K562 (cell line): Measurements from ENCODE around the gene UPF1. TPM values are rescaled to one million over a fixed set of nuclear protein-coding genes. Genes with fewer than 3 reads are reported as not detected.

Experiments used
- ASH1L ChIP-seq: fragments of 450-650 bp; IDR thresholded peaks from 2 replicates; pipeline ENCODE4 v1.6.1; 2018; ENCODE audit warnings: borderline replicate concordance, mild to moderate bottlenecking, low read depth; ENCODE audit not compliant: partially characterized antibody
- CCAR2 ChIP-seq: fragments of 200-400 bp; formaldehyde crosslinking; IDR thresholded peaks from 2 replicates; pipeline ENCODE4 v1.6.1; 2017; ENCODE audit warnings: mild to moderate bottlenecking, low read depth, low read length
- ESRRA ChIP-seq: fragments of 450-650 bp; IDR thresholded peaks from 2 replicates; pipeline ENCODE4 v1.6.1; 2014; ENCODE audit warnings: low read depth, mild to moderate bottlenecking, moderate library complexity, borderline replicate concordance
- FOXJ3 ChIP-seq: sonication (generic); formaldehyde crosslinking; IDR thresholded peaks from 2 replicates; pipeline ENCODE4 v1.4.0; 2020; ENCODE audit warnings: mild to moderate bottlenecking, missing genetic modification reagents
- GTF3C2 ChIP-seq: IDR thresholded peaks from 3 replicates; pipeline ENCODE4 v1.6.1; 2011; ENCODE audit warnings: borderline replicate concordance, mild to moderate bottlenecking, moderate library complexity; ENCODE audit not compliant: insufficient read length; ENCODE audit errors: extremely low read depth
- MCM7 ChIP-seq, 2 experiments: fragments of 450-650 bp; IDR thresholded peaks; 2 replicates each; pipeline ENCODE4 v1.6.1; 2016 to 2018
- MEIS2 ChIP-seq: fragments of 450-650 bp; IDR thresholded peaks from 2 replicates; pipeline ENCODE4 v1.6.1; 2014; ENCODE audit warnings: mild to moderate bottlenecking; ENCODE audit not compliant: partially characterized antibody
- MXD1 ChIP-seq: fragments of 250-450 bp; sonication (Bioruptor Pico); IDR thresholded peaks from 2 replicates; pipeline ENCODE4 v1.8.0; 2021; ENCODE audit warnings: borderline replicate concordance, mild to moderate bottlenecking, moderate library complexity; ENCODE audit not compliant: poor library complexity, severe bottlenecking
- NCOA1 ChIP-seq: fragments of 450-650 bp; IDR thresholded peaks from 2 replicates; pipeline ENCODE4 v1.6.1; 2016; ENCODE audit warnings: low read depth
- NFYB ChIP-seq: IDR thresholded peaks from 2 replicates; pipeline ENCODE4 v1.6.1; 2011; ENCODE audit warnings: mild to moderate bottlenecking, moderate library complexity; ENCODE audit not compliant: insufficient read length; ENCODE audit errors: extremely low read depth
- POLR2AphosphoS5 ChIP-seq: IDR thresholded peaks from 2 replicates; pipeline ENCODE4 v1.6.1; 2011; ENCODE audit warnings: mild to moderate bottlenecking, low read depth, low read length, moderate library complexity; ENCODE audit not compliant: control insufficient read depth, insufficient read depth
- POLR2H ChIP-seq: IDR thresholded peaks from 2 replicates; pipeline ENCODE4 v1.6.1; 2016; ENCODE audit warnings: missing genetic modification characterization, low read depth, mild to moderate bottlenecking, control low read depth, missing compliant biosample characterization, moderate library complexity
- POLR3G ChIP-seq: IDR thresholded peaks from 2 replicates; pipeline ENCODE4 v1.6.1; 2011; ENCODE audit not compliant: insufficient read length, insufficient replicate concordance; ENCODE audit errors: extremely low read depth
- RB1 ChIP-seq: fragments of 450-650 bp; IDR thresholded peaks from 2 replicates; pipeline ENCODE4 v1.6.1; 2017; ENCODE audit warnings: low read depth, mild to moderate bottlenecking
- SIN3B ChIP-seq: fragments of 450-650 bp; IDR thresholded peaks from 2 replicates; pipeline ENCODE4 v1.6.1; 2017; ENCODE audit warnings: low read depth, mild to moderate bottlenecking, moderate library complexity
- SLC30A9 ChIP-seq: fragments of 250-450 bp; sonication (Bioruptor Pico); IDR thresholded peaks from 2 replicates; pipeline ENCODE4 v1.8.0; 2022; ENCODE audit warnings: mild to moderate bottlenecking, moderate library complexity
- SPI1 ChIP-seq: IDR thresholded peaks from 2 replicates; pipeline ENCODE4 v1.6.1; 2011; ENCODE audit warnings: low read depth, low read length, control low read depth, borderline replicate concordance
- SUPT5H ChIP-seq: fragments of 450-650 bp; IDR thresholded peaks from 2 replicates; pipeline ENCODE4 v1.6.1; 2016
- ZBTB2 ChIP-seq: fragments of 450-650 bp; IDR thresholded peaks from 2 replicates; pipeline ENCODE4 v1.6.1; 2016; ENCODE audit warnings: antibody characterized with exemption
- ZNF174 ChIP-seq: fragments of 250-450 bp; sonication (Bioruptor Pico); IDR thresholded peaks from 2 replicates; pipeline ENCODE4 v1.4.0; 2020; ENCODE audit warnings: mild to moderate bottlenecking
- ZNF398 ChIP-seq: fragments of 250-450 bp; sonication (Bioruptor Pico); IDR thresholded peaks from 2 replicates; pipeline ENCODE4 v1.8.0; 2021; ENCODE audit warnings: moderate library complexity, mild to moderate bottlenecking, inconsistent platforms
- ZNF507 ChIP-seq: conservative IDR thresholded peaks from 2 replicates; pipeline ENCODE4 v1.6.1; 2017; ENCODE audit warnings: missing genetic modification characterization, missing compliant biosample characterization
- polyA plus RNA-seq, 8 experiments: library from polyadenylated mRNA; depleted of rRNA in 4 of 8; stranded (reverse) in 5 of 8; unstranded in 3 of 8; fragments of >200 nt; fragmentation: Nextera tagmentation in 2 of 8; fragmentation: Illumina TruSeq in 1 of 8; extraction: Ambion mirVana in 2 of 8; extraction: Trizol in 1 of 8; gene quantifications; 2 replicates each; pipeline versions ENCODE4 v1.2.1 to v1.2.3, GENCODE V29; 2011 to 2014; ENCODE audit warnings: inconsistent platforms in 1 of 8, missing spikeins in 1 of 8
- total RNA-seq, 7 experiments: library from RNA; depleted of rRNA in 6 of 7; stranded (reverse); fragments of >200 nt in 6 of 7; fragmentation: Illumina TruSeq in 2 of 7; extraction: Trizol in 2 of 7; gene quantifications; 2 replicates each; pipeline versions ENCODE4 v1.2.1 to v1.2.3, GENCODE V29; 2011 to 2021; ENCODE audit warnings: low replicate concordance in 1 of 7

The UPF1 gene
- total and polyA plus RNA-seq, 9 of the 15 experiments (the other 6 are each of a cell fraction or from before 2014, with no cell fraction given) = 0.34 to 103 (median 27.9) TPM

- no peak for TF ChIP-seq MXD1
- no peak for TF ChIP-seq NCOA1
- TF ChIP-seq GTF3C2 = no peak
- TF ChIP-seq POLR2H (tag) = peak; percentile 55; the same call in 1 of the 2 replicates
- TF ChIP-seq ZNF174 = no peak
- TF ChIP-seq FOXJ3 (CRISPR knock-in tag) = no peak
- no peak for TF ChIP-seq ZNF398
- no peak for TF ChIP-seq NFYB
- TF ChIP-seq MEIS2 = peak; percentile 94
- peak; percentile 87 for TF ChIP-seq POLR2AphosphoS5
- TF ChIP-seq POLR3G = no peak
- TF ChIP-seq ASH1L = no peak
- TF ChIP-seq MCM7 (IDR thresholded peaks at IDR 0.05) = no peak
- TF ChIP-seq ZNF507 (tag) = no peak
- 0 out of 2 replicates have a peak, but pooled peaks have one; percentile 26 for TF ChIP-seq SPI1
- peak; percentile 38; the same call in 1 of the 2 replicates for TF ChIP-seq ESRRA
- TF ChIP-seq SLC30A9 = no peak
- TF ChIP-seq RB1 = peak; percentile 87
- peak; percentile 73 for TF ChIP-seq ZBTB2
- no peak for TF ChIP-seq CCAR2
- peak; percentile 83 for TF ChIP-seq SIN3B
- TF ChIP-seq SUPT5H = peak; percentile 69
Measured at GRCh38 chr19:18831524-18832305, at the start of gene UPF1 (continued).
